CD4-positive, alpha-beta T cell treated with Interleukin-17A for 4 hours (primary cell): ENCODE results near the gene TNIP3.

Source experiments
- DNase-seq: peaks from one replicate; pipeline ENCODE4 v3.0.0-alpha.2; 2020; ENCODE audit warnings: mixed read lengths

TNIP3 gene

GRCh38 chr4:121138039-121138825 is 25.9 kb downstream of the TNIP3 start:
- DNase-seq = peak; percentile 63

- no peak for DNase-seq
Observed at GRCh38 chr4:121130326-121130660, 33.8 kb downstream of the TNIP3 start.

- no peak for DNase-seq
Observed at GRCh38 chr4:121129606-121130325, 34.4 kb downstream of the TNIP3 start.

- DNase-seq = no peak
Observed at GRCh38 chr4:121127100-121127499, 37.0 kb downstream of the TNIP3 start.

- no peak for DNase-seq
Observed at GRCh38 chr4:121126449-121127006, 37.6 kb downstream of the TNIP3 start.

GRCh38 chr4:121125498-121125885 is 38.6 kb downstream of the TNIP3 start:
- DNase-seq = no peak

GRCh38 chr4:121122661-121123060 is 41.5 kb downstream of the TNIP3 start:
- no peak for DNase-seq

- no peak for DNase-seq
Observed at GRCh38 chr4:121119715-121120114, 44.4 kb downstream of the TNIP3 start.

GRCh38 chr4:121118344-121118743 is 45.8 kb downstream of the TNIP3 start:
- DNase-seq = no peak

GRCh38 chr4:121114756-121115155 is 49.4 kb downstream of the TNIP3 start:
- no peak for DNase-seq

- no peak for DNase-seq
Observed at GRCh38 chr4:121112530-121112929, 51.6 kb downstream of the TNIP3 start.

- no peak for DNase-seq
Observed at GRCh38 chr4:121108557-121108956, 55.6 kb downstream of the TNIP3 start.

GRCh38 chr4:121107507-121107906 is 56.6 kb downstream of the TNIP3 start:
- no peak for DNase-seq

- no peak for DNase-seq
Observed at GRCh38 chr4:121100093-121100775, 63.9 kb downstream of the TNIP3 start.

- no peak for DNase-seq
Observed at GRCh38 chr4:121098266-121098665, 65.9 kb downstream of the TNIP3 start.

- DNase-seq = no peak
Observed at GRCh38 chr4:121096629-121097028, 67.5 kb downstream of the TNIP3 start.

GRCh38 chr4:121096191-121096590 is 67.9 kb downstream of the TNIP3 start:
- DNase-seq = no peak

- DNase-seq = no peak
Observed at GRCh38 chr4:121094297-121094966, 69.7 kb downstream of the TNIP3 start.

GRCh38 chr4:121093261-121093660 is 70.9 kb downstream of the TNIP3 start:
- no peak for DNase-seq

GRCh38 chr4:121091941-121092340 is 72.2 kb downstream of the TNIP3 start:
- no peak for DNase-seq

GRCh38 chr4:121088867-121089266 is 75.3 kb downstream of the TNIP3 start:
- no peak for DNase-seq
